RPMI7951 (cell line): ENCODE measurements around the gene HNRNPCL1. TPM values are rescaled to one million over a fixed set of nuclear protein-coding genes. Genes with fewer than 3 reads are reported as not detected.
"Not testable (repeated sequence)": the region's sequence is repeated elsewhere in the genome, so short reads cannot be mapped to it uniquely, and the experiment has no call there.

Experiments used
- DNase-seq: peaks from one replicate; pipeline ENCODE4 v3.0.0-alpha.2; 2012; ENCODE audit warnings: low read depth
- total RNA-seq: library from RNA; depleted of rRNA; stranded (reverse); fragments of >200 nt; shearing (Covaris generic); gene quantifications from 2 replicates; pipeline ENCODE4 v1.2.3, GENCODE V29; 2014; rRNA removed

The HNRNPCL1 gene
- total RNA-seq: 0.12 TPM in 1 of 2 replicates, not detected in the other

DNA sequence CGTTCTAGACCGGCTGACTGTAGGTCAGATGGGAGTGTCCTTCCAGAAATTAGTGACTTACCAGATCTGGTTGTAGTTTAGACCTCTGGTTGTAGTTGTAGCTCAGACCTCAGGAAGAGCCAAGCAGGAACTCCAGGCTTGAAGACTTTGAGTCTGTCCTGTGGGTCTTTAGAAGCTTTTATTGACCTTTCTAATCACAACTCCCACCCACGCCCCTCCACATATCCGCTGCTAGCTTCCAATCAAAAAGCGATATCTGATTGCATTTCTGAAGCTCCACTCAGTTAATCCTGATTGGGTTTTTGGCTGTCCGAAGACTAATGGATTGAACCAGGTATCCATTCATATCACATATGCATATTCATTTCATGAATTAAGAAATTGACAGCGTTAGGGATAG lies at the start of gene HNRNPCL1:
TSS of gene HNRNPCL1 (minus strand) at position 101 of the 400 bp plus-strand sequence. CDS start 431 bp downstream, outside the sequence.
- not testable (repeated sequence) for DNase-seq

DNA sequence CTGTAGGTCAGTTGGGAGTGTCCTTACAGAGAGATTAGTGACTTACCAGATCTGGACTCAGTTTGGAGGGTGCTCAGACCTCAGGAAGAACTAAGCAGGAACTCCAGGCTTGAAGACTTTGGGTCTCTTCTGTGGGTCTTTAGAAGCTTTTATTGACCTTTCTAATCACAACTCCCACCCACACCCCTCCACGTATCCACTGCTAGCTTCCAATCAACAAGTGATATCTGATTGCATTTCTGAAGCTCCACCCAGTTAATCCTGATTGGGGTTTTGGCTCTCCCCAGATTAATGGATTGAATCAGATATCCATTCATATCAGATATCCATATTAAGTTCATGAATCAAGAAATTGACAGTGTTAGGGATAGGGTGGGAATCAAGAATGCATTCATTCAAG lies 49.6 kb upstream of the HNRNPCL1 start, which contains the start of gene PRAMEF10:
TSS of gene PRAMEF10 (minus strand) at position 101 of the 400 bp plus-strand sequence. CDS start 2,423 bp downstream, outside the sequence.
- DNase-seq: not testable (repeated sequence)

DNA sequence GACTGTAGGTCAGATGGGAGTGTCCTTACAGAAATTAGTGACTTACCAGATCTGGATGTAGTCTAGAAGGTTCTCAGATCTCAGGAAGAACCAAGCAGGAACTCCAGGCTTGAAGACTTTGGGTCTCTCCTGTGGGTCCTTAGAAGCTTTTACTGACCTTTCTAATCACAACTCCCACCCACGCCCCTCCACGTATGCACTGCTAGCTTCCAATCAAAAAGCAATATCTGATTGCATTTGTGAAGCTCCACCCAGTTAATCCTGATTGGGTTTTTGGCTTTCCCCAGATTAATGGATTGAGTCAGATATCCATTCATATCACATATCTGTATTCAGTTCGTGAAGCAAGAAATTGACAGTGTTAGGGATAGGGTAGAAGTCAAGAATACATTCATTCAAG lies 37.6 kb upstream of the HNRNPCL1 start, which contains the start of gene PRAMEF4:
TSS of gene PRAMEF4 (minus strand) at position 101 of the 400 bp plus-strand sequence. CDS start 2,807 bp downstream, outside the sequence.
- not testable (repeated sequence) for DNase-seq

DNA sequence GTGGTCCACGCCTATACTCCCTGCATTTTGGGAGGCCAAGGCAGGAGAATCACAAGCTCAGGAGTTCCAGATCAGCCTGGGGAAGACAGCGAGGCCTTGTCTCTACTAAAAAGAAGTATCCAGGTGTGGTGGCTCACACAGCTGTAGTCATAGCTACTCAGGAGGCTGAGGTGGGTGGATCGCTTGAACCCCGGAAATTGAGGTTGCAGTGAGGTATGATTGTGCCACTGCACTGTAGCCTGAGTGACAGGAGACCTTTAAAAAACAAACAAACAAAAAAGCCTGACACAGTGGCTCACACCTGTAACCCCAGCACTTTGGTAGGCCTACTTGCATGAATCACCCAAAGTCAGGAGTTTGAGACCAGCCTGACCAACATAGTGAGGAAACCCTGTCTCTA lies 29.9 kb upstream of the HNRNPCL1 start:
- DNase-seq: not testable (repeated sequence)

DNA sequence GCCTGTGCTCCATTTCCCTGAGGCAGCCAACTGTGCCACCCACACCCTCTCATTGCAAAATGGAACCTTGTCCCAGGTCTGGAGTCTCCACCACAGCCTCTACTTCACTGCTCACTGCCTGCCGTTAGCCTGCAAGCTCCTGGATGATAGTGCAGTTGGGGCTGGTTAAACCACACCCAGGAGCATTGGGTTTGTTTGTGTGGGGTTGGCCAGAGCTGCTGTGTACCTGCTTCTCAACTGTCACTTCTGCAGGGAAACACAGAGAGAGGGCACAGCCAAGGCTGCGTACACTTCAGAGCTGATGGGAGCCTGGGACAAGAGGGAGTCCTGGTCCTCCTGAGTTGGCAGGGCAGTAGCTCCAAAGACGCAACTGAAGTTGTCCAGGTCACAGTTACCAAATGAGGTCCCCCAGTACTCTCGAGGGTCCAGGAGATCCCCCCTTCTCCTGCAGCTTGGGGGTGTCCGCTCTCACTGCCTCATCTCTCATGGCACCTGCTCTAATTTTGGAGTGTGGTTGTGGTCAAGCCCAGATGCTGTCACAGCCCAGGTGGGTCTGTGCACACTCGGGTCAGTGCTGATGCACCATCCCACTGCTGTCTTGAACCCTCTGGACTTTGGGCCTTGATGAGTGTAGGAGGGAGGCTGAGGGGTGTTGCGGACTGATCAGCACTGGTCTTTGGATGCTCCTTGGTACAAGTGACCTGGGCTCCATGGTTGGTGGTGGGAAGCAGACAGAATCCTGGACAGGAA lies 14.8 kb upstream of the HNRNPCL1 start:
- not testable (repeated sequence) for DNase-seq

DNA sequence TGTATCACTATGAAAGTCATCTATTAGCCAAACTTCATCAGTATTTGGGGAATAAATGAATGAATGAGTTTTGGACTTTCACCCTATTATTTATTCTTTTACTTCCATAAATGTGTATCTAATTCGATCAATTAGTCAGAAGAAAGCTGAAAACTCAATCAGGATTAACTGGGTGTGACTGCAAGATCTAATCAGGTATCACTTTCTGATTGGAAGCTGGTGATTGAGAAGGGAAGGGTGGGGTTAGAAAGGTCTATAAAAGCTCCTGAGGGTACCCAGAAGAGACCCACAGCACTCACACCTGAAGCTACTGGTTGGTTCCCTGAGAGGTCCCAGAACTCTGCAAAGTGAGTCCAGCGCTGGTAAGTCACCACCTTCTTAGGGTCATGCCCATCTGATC lies 8.3 kb upstream of the HNRNPCL1 start, which contains the start of gene PRAMEF2:
TSS of gene PRAMEF2 (plus strand) at position 301 of the 400 bp plus-strand sequence. CDS start 1,924 bp downstream, outside the sequence.
- DNase-seq: not testable (repeated sequence)

DNA sequence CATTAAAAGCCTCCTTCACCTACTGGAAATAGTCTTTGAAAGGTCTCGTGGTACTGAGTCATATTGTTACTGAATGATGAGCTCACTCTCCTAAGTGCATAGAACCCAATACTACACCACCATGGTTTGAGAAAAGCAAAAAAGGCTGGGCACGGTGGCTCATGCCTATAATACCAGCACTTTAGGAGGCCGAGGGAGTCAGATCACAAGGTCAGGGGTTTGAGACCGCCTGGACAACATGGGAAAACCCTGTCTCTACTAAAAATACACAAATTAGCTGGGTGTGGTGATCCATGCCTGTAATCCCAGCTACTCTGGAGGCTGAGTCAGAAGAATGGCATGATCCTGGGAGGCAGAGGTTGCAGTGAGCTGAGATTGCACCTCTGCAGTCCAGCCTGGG lies 3.3 kb upstream of the HNRNPCL1 start:
- peak; percentile 37 for DNase-seq

DNA sequence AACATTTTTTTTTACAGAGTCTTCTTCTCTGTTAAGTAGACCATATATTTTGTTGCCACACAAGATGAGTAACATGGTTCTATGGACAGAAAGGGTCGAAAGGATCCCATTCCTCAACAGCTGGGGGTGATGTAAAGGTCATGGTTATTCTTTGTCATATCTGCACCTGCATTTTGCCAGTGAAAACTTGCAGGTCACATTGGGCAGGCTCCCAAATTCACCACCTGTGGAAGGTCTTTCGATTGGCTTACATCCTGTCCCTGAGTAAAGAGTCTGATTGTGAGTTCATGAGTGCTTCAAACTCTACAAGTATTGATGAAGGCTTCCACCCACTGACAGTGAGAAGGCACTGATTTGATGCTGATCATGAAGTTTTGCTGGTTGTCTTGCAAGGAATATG lies 15.3 kb downstream of the HNRNPCL1 start:
- not testable (repeated sequence) for DNase-seq

DNA sequence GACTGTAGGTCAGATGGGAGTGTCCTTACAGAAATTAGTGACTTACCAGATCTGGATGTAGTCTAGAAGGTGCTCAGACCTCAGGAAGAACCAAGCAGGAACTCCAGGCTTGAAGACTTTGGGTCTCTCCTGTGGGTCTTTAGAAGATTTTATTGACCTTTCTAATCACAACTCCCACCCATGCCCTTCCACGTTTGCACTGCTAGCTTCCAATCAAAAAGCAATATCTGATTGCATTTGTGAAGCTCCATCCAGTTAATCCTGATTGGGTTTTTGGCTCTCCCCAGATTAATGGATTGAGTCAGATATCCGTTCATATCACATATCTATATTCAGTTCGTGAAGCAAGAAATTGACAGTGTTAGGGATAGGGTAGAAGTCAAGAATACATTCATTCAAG lies 17.2 kb downstream of the HNRNPCL1 start, which contains the start of gene PRAMEF11:
TSS of gene PRAMEF11 (minus strand) at position 101 of the 400 bp plus-strand sequence. CDS start 2,621 bp downstream, outside the sequence.
- DNase-seq: not testable (repeated sequence)

DNA sequence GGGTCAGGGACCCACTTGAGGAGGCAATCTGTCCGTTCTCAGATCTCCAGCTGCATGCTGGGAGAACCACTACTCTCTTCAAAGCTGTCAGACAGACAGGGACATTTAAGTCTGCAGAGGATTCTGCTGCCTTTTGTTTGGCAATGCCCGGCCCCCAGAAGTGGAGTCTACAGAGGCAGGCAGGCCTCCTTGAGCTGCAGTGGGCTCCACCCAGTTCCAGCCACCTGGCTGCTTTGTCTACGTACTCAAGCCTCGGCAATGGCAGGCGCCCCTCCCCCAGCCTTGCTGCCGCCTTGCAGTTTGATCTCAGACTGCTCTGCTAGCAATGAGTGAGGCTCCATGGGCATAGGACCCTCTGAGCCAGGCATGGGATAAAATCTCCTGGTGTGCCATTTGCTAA lies 29.5 kb downstream of the HNRNPCL1 start:
- not testable (repeated sequence) for DNase-seq

DNA sequence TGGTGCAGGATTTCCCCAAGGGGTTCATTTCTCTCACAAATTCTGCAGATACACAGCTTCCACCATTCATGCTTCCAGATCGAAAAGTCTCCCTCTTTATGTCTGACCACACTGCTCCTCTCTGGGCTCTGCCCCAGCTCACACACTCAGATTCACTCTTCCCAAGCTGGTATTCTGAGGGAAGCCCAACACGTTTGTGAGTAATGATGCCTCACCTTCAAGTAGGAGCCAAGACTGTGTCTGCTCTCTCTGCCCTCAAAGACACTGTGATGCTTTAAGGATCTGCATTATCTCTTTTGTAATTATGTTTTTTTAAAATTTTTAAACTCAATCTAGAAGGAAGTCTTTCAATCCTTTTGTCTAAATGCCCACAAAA lies 37.1 kb downstream of the HNRNPCL1 start:
- DNase-seq: no peak

DNA sequence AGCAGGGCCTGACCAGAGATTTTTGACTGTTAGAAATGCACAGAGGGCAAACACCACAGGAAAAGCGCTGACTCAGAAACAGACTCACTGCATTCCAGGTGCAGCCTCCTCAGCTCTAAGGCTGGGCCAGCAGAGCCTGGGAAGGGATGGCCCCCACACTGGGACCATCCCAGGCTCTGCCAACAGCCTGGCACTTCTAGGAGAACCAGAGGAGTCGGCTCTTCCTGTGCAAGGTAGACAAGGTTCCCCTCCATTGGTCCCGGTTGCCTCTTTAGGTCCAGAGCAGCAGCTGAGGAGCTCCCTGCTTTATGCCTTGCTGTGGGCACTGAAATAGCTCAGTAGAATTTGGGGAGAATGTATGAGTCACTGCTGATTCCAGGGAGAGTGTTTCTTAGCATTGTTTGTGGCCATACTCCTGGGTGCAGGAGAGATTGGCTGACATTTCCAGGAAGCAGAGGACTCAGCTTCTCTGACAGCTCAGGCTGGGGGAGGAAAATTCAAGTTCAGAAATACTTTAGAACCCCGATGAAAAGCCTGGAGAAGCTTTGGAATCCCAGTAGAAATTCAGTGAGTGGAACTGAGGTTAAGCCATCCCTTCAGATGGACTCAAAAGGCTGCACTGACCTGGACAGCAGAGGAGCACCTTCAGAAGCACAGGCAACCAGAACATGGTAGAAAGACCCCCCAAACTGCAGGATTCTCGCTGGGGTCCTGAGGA lies 37.7 kb downstream of the HNRNPCL1 start:
- DNase-seq: peak; percentile 18

DNA sequence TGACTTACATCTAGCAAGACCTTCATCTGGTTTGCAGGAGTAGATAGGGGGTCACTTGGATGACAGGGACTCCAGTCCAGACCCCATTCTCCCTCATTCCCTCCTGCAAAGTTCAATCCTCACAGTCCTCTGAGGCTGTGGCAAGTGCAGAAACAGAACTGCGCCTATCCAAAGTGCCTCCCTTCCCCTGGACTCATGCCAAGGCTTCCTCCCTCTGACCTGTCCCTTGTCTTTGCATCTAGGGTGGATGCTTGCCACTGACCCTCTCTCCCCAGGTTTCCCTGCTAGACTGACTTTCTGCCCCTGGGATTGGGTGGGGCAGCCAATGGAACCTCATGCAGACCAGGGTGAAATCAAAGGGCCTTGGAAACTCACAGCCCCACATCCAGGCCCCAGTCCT lies 38.6 kb downstream of the HNRNPCL1 start:
- DNase-seq: no peak

DNA sequence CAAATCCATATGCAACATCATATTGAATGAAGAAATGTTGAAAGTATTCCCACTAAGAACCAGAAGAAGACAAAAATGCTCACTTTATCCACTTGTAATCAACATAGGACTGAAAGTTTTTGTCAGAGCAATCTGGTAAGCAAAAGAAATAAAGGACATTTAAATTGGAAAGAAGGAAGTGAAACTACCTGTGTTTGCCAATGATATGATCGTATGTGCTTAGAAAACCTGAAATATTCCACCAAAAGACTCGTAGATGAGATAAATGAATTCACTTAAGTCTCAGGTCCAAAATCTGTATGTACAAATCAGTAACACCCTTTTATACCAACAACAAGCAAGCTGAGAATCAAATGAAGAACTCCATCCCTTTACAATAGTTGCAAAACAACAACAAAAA lies 48.8 kb downstream of the HNRNPCL1 start:
- DNase-seq: no peak

DNA sequence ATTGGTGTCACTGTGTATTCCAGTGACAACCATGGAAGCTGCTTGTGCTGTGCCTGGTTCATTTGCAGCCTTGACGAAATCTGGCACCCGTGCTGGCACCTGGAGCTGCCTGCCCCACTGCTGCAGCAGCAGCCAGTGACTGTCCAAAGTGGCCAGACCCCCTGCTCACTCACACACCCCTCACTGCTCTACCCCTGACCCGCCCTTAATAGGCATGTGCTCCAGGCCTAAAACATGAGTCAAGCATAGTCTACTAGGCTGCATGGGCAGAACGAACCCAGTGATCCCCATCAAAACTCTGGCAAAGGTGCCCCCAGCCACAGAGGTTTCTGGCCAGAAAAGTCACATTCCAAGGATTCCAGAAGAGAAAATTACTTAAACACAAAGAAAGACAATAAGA lies 49.6 kb downstream of the HNRNPCL1 start:
- DNase-seq: no peak

Other genes with a start within 250 kb of the HNRNPCL1 start
- gene DHRS3, start 230.5 kb downstream of the HNRNPCL1 start, total RNA-seq: 22.5 and 28.8 TPM in 2 replicates
- gene AADACL4, start 204.6 kb downstream of the HNRNPCL1 start, total RNA-seq: not detected in 2 replicates
- gene AADACL3, start 132.6 kb downstream of the HNRNPCL1 start, total RNA-seq: not detected in 2 replicates
- not detected in 2 replicates for gene CFAP107, start 102.5 kb downstream of the HNRNPCL1 start, total RNA-seq
- not detected in 2 replicates for gene PRAMEF12, start 75.0 kb downstream of the HNRNPCL1 start, total RNA-seq
- gene PRAMEF1, start 57.3 kb downstream of the HNRNPCL1 start, total RNA-seq: not detected in 2 replicates
- not detected in 2 replicates for gene PRAMEF11, start 17.3 kb downstream of the HNRNPCL1 start, total RNA-seq
- gene PRAMEF2, start 8.4 kb upstream of the HNRNPCL1 start, total RNA-seq: not detected in 2 replicates
- gene PRAMEF4, start 37.5 kb upstream of the HNRNPCL1 start, total RNA-seq: not detected in 2 replicates
- gene PRAMEF10, start 49.5 kb upstream of the HNRNPCL1 start, total RNA-seq: not detected in 2 replicates
- gene PRAMEF7, start 67.9 kb upstream of the HNRNPCL1 start, total RNA-seq: not detected in 2 replicates
- not detected in 2 replicates for gene PRAMEF6, start 98.9 kb upstream of the HNRNPCL1 start, total RNA-seq
- gene PRAMEF27, start 207.9 kb upstream of the HNRNPCL1 start, total RNA-seq: not detected in 2 replicates
- not detected in 2 replicates for gene HNRNPCL3, start 212.0 kb upstream of the HNRNPCL1 start, total RNA-seq
- gene PRAMEF25, start 222.1 kb upstream of the HNRNPCL1 start, total RNA-seq: not detected in 2 replicates